Measurements from ENCODE around the gene RHOBTB3.

The RHOBTB3 gene

DNA sequence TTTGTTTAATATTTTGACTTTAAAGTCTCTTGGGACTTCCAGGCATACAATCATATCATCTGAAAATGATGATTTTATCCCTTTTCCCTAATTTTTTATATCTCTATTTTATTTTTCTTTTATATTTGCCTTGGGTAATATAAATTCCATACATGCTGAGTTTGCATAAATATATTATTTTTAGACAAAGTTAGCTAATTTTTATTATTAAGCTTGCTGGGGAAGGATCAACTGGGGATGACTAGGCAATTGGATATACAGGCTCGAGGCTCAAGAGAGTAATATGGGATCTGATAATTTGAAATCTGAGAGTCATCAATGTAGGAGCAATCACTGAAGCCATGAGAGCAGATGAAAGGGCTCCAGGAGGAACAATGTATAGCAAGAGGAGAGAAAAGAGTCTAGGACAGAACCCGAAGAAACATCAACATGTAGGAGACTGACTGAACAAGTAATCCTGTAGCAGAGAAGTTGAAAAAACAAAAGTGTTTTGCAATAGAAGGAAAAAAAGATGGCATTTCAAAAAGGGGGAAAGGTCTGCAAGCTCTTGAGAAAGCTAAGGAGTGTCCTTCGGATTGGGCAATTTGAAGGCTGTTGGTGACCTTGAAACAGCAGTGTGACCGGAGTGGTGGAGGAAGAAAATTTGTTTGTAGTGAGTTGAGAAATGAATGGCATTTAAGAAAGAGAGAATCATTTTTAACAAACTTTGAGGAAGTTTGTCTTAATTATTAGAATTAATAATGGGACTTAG, 17.0 kb upstream of the RHOBTB3 start:
- FAIRE-seq = no peak

DNA sequence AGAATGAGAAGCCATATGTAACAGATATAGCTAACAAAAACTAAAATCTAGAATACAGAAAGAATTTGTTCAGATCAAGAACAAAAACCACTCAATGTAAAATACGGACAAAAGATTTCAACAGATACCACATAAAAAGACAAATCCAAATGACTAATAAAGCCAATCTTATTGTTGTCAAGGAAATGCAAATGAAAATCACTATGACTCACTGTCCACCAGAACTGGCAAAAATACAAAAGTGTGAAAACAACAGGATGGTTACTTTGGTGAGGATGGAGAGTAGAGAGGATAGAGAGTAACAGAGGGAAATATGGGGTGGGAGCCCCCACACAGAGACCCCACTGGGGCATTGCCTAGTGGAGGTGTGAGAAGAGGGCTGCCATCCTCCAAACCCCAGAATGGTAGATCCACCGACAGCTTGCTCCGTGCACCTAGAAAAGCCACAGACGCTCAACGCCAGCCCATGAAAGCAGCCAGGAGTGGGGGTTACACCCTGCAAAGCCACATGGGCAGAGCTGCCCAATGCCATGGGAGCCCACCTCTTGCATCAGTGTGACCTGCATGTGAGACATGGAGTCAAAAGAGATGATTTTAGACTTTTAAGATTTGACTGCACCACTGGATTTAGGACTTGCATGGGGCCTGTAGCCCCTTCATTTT, 15.2 kb upstream of the RHOBTB3 start:
- FAIRE-seq = no peak

DNA sequence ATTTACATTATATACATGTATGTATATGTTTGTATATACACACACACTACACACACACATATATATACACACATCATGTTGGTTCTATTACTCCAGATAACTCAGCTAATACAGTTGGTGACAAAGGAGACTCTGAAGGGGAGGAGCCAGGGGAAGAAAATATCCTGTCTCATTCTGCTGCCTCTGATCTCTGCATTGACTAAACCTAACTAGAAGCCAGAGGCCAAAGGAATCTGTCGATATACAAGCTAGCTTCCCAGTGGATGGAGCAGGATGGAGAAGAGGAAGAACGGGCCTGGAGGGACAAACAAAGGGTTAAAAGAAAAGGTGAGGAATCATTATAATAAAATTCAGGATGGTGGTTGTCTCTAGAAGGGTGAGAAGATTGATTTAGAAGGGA, 13.7 kb upstream of the RHOBTB3 start:
- no peak for FAIRE-seq

GRCh38 chr5:95718203-95718602, 12.9 kb upstream of the RHOBTB3 start:
- FAIRE-seq = no peak

DNA sequence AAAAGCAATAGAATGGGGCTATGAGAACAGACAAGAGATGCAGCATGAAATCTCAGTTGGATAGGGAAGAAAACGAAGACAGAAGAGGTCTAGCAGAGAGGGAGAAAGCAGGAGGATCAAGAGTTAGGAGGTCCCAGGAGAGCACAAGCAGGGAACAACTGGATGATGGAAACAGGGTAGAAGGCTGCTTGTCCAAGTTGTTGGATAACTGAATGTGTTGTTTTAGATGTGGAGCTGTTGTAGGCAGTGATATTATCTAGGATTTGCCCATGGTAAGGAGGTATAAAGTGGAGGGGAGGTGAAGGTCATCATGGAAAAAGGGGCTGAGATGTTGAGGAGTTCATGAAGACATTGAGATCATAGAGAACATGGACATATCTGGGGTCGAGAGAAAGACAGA, 12.4 kb upstream of the RHOBTB3 start:
- no peak for FAIRE-seq

- no peak for FAIRE-seq
These were observed 10.9 kb upstream of the RHOBTB3 start for GRCh38 chr5:95720094-95720786.

DNA sequence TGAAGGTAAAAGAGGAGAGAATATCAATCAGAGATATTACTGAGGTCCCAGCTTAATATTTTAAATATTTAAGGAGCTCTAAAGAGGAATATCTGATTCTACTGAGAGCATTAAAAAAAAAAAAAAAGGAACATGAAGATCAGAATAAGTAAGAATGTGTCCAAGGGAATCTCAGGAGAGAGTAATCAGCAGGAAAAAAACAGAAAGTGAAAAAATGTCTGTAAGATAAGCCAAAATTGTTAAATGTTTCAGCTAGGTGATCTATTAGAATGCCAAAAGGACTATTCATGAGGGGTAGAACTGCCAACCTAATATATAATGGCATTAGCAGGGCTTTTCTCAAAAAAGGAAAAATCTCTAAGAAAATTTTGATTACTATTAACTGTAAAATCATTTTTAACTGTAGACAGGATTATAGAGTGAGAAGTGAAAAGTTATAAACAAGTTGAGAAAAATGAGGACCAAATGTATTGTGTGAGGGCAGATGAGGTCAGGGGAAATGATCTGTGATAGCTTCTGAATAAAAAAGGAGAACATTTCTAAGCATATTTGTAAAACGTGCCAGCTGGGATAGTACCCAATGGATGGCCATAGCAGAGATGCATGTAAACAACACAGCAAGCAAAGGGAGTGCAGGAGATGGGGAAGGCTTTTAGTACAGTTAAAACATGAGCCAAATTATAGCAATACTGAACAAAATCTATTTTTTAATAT, 9.4 kb upstream of the RHOBTB3 start:
- no peak for FAIRE-seq

DNA sequence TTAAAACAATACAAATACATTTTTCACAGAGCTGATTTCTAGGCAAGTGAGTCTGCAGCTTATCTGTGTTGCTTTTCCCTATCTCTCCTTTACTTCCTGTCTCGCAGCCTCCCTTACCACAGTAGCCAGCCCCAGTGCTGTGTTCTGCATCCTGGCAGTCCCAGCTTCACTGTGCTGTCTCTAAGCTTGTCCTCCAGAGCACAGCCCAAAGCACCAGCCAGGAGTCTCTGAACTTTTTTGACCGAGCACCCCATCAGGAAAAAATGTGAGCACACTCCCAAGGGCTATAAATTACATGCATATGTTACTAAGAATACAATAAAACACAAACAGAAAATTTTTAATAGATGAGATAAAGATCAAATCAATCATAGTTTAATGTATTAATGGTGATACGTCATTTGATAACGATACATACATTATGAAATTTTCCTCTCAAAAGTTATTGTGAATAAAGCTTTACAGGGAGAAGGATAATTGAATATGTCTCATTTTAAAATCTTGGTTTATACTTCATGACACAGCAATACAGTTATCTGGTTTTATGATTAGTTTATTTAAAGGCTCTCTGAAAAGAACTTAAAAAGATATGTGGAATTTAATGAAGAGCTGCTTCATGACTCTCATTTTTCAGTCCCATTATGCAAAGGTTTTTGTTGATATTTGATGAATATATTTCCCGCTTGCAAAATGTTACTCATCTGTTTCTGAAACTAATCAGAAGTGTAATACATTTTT, 7.3 kb upstream of the RHOBTB3 start:
- FAIRE-seq = no peak

DNA sequence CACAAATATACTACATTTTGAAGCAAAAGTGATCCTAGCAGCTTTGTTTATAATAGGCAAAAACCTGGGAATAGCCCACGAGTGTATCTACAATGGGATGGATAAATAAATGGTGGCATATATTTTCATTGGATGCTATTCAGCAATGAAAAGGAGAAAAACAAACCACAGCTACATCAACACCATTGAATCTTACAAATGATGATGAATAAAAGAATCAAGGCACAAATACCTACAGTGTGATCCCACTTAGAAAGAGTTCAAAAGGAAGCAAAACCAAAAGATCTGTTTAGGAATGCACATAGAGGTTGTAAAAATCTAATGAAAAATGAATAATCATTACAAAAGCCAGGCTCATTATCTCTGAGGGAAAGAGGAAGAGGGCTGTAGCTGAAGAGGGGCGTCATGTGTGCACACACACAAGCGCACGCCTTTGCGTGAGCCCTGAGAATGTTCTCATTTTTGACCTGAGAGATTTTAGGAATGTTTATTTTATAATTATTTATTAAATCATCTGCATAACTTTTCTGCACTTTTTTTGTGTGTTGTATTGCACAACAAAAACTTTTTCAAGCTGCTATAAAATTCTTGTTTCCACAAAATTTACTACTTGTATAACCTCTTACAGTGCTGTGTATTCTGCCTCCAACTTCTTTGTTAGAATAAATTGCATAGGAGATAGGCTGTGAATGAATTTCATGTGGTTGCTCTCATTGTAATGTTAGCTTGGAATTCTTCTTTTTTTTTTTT, 5.9 kb upstream of the RHOBTB3 start:
- FAIRE-seq = no peak

- FAIRE-seq = no peak
These were observed 5.0 kb upstream of the RHOBTB3 start for GRCh38 chr5:95725937-95726810.

DNA sequence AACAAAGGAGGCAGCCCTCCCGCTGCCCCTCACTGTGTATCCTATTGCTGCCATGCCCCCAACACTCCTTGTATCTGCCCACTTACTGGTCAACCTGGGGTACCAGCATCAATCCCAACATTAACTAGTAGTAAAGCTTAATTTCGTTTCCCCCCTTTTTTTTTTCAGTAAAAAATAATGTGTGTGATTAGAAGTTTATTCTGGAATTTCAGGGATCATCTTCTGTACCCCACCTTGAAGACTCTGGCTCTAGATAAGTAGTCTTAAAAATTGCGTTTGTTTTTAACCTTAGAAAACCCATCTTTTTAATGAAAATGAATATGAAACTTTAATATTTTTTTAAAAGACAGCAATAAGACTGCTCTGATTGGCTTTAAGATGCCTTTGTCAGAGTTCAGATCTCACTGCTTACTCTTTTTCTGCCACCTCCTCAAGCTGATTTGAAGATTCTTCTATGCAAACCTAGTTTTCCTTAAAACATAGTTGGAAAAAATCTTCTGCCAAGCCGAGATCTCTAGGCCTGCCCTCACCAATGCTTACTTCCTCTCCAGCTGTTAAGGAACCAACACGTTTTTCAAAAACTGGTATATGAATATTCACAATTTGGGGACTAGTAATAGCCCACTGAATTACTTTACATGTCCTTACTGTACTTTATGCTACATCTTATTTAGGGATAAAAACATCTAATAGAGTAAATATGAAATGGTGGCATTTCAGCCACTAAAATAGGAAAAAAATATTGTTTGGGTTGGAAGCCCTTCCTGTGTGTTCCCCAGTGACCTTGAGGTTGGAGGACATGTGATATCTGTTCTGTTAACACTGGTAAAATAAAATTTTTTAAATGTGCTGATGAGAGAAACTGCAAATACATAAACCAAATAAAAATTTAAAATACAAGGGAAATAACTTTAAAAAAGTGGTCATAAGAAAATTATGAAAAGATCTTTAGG, 4.0 kb upstream of the RHOBTB3 start:
- FAIRE-seq = no peak

DNA sequence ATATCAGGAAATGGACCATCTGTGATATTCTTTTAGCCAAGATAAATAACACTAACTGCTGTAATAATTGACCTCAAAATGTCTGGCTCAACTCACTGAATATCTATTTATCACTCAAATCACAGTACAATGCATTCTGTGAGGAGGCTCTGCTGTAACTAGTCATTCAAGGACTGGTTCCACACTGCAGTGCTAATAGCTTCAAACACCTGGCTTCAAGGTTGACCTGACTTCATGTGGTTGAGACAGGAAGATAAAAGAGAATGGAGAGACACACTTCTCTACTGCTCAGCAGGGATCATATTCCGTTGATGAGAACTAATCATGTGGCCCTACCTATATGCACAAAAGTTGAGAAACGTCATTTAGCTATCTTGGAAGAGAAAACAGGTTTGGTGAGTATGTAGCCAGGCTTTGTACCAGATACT, 3.4 kb upstream of the RHOBTB3 start:
- no peak for FAIRE-seq

DNA sequence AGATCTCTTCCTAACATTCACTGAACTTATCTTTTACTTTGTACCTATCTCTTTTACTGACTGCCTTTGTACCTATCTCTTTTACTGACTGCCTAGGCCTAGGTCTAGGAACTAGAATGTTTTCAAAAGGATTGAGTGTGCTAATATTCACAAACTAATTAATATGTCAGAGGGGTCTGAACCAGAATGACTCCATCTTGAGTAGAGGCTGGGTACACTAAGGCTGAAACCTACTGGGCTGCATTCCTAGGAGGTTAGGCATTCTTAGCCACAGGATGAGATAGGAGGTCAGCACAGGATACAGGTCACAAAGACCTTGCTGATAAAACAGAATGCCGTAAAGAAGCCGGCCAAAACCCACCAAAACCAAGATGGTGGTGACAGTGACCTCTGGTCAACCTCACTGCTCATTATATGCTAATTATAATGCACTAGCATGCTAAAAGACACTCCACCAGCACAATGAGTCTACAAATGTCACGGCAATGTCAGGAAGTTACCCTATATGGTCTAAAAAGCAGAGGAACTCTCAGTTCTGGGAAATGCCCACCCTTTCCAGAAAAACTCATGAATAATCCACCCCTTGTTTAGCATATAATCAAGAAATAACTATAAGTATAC, 2.5 kb upstream of the RHOBTB3 start:
- FAIRE-seq = no peak

GRCh38 chr5:95729115-95730010, 1.8 kb upstream of the RHOBTB3 start:
- no peak for FAIRE-seq

DNA sequence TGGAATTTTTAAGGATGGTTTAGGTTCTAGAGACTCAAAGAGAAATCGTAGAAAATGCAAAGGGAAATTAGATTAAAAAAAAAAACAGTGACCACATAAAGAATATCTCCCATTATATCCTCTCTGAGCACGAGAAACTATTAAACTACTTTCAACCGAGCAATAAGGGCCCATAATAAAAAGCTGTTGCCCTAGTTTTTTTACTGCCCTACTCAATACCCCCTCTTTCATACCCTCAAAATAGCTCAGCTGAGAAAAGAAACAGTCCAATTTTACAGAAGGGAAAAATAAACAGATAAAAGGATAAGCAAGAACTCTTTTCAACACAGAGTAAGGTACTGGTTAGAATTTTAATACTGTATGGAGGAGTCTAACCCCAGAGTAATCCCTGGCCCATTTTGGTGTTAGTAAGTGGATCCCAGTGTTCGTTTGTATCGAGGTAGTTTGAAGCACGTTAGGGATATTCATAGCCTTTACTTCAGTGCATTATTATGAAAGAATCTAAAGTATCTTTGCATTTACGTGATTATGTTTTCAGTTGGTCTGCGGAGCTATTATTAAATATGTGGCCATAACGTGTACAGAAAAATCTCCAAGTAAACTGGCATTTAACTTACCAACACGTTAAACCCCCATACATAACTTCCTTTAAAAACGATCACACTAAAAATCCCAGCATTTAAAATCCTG, 980 bp upstream of the RHOBTB3 start:
- FAIRE-seq = no peak

- no peak for FAIRE-seq
These were observed 727 bp downstream of the RHOBTB3 start for GRCh38 chr5:95731571-95732554.

All from TTC549 (cell line).